ENCODE measurements around the gene SORBS1.

SORBS1 gene

GRCh38 chr10:95459446-95460045 lies 101.6 kb downstream of the SORBS1 start:
- DNase-seq (ENCODE audit: low spot score), result no peak

- DNase-seq (ENCODE audit: low spot score), result no peak
These were observed 102.3 kb downstream of the SORBS1 start for GRCh38 chr10:95458871-95459270.

- no peak for DNase-seq (ENCODE audit: low spot score)
These were observed 103.2 kb downstream of the SORBS1 start for GRCh38 chr10:95458014-95458413.

- no peak for DNase-seq (ENCODE audit: low spot score)
These were observed 103.8 kb downstream of the SORBS1 start for GRCh38 chr10:95457319-95457886.

GRCh38 chr10:95456516-95456915 lies 104.7 kb downstream of the SORBS1 start:
- DNase-seq (ENCODE audit: low spot score), result no peak

- no peak for DNase-seq (ENCODE audit: low spot score)
These were observed 106.2 kb downstream of the SORBS1 start for GRCh38 chr10:95454940-95455339.

- no peak for DNase-seq (ENCODE audit: low spot score)
These were observed 106.8 kb downstream of the SORBS1 start for GRCh38 chr10:95454356-95454755.

- no peak for DNase-seq (ENCODE audit: low spot score)
These were observed 109.3 kb downstream of the SORBS1 start for GRCh38 chr10:95451568-95452524.

- DNase-seq (ENCODE audit: low spot score), result no peak
These were observed 110.0 kb downstream of the SORBS1 start for GRCh38 chr10:95451150-95451549.

- no peak for DNase-seq (ENCODE audit: low spot score)
These were observed 111.0 kb downstream of the SORBS1 start for GRCh38 chr10:95450188-95450587.

GRCh38 chr10:95447685-95448084 lies 113.5 kb downstream of the SORBS1 start:
- no peak for DNase-seq (ENCODE audit: low spot score)

- DNase-seq (ENCODE audit: low spot score), result peak; percentile 85
These were observed 115.2 kb downstream of the SORBS1 start for GRCh38 chr10:95445837-95446486.

GRCh38 chr10:95445223-95445836 lies 115.8 kb downstream of the SORBS1 start:
- peak; percentile 76 for DNase-seq (ENCODE audit: low spot score)

GRCh38 chr10:95444792-95445191 lies 116.4 kb downstream of the SORBS1 start:
- no peak for DNase-seq (ENCODE audit: low spot score)

GRCh38 chr10:95443636-95444035 lies 117.5 kb downstream of the SORBS1 start:
- no peak for DNase-seq (ENCODE audit: low spot score)

GRCh38 chr10:95442341-95442740 lies 118.8 kb downstream of the SORBS1 start:
- DNase-seq (ENCODE audit: low spot score), result no peak

- DNase-seq (ENCODE audit: low spot score), result no peak
These were observed 119.6 kb downstream of the SORBS1 start for GRCh38 chr10:95441547-95441923.

GRCh38 chr10:95440756-95441546 lies 120.2 kb downstream of the SORBS1 start:
- no peak for DNase-seq (ENCODE audit: low spot score)

GRCh38 chr10:95440038-95440725 lies 121.0 kb downstream of the SORBS1 start:
- DNase-seq (ENCODE audit: low spot score), result no peak

- DNase-seq (ENCODE audit: low spot score), result no peak
These were observed 122.4 kb downstream of the SORBS1 start for GRCh38 chr10:95438781-95439180.

GRCh38 chr10:95437669-95438068 lies 123.5 kb downstream of the SORBS1 start:
- no peak for DNase-seq (ENCODE audit: low spot score)
